ENCODE results near the gene ADCY3. TPM values are rescaled to one million over a fixed set of nuclear protein-coding genes. Genes with fewer than 3 reads are reported as not detected.

ADCY3 gene
- total and polyA plus RNA-seq, 9 of the 15 experiments (the other 6 are each of a cell fraction or from before 2014, with no cell fraction given), result 1.5 to 54.8 (median 26.3) TPM

DNA sequence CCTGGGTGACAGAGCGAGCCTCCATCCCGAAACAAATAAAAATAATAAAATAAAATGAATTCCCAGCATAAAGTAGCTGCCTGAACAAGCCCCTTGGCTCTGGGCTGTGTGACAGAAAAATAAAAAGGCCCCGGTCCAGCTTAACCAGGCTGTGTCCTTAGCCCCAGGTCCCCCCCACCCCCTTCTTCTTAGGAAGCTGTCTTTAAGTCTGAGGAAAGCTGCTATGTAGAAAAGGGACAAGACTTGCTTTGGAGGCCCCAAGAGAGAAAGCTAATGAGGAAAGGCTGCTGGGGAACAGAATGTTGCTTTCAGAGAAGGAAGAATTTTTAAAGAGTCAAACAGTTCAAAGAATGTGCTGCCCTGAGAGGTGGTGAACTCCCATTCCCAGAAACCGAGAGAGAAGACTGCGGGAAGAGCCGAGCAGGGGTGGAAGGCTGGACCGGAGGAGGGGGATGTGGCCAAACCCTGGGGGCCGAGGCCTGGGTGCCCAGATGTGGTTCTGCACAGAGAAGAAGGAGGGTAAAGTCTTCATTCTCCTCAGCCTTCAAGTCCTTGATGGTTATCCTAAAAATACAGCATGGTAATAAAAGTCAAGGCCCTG is 64.9 kb downstream of the ADCY3 start (continued):
- TF ChIP-seq AFF4 (CRISPR knock-in tag; IDR thresholded peaks at IDR 0.05) (no peak), SRSF3 (IDR thresholded peaks at IDR 0.05; ENCODE audit: insufficient read depth, low read length) (no peak), ATF1 (CRISPR knock-in tag; IDR thresholded peaks at IDR 0.05) (no peak), ATF1 (tag; IDR thresholded peaks at IDR 0.05) (no peak)

- Histone ChIP-seq H3K79me2 (ENCODE audit: control insufficient read depth, insufficient read depth, low read length) (no peaks in the 10 kb centered on the region), H3K36me3 (ENCODE audit: control insufficient read depth, insufficient read depth, low read length) (peaks cover 16% of the 10 kb centered on the region; the same call in 2 of the 3 replicates), H3K9ac (ENCODE audit: insufficient read depth in 1 of 2, low read depth in 2 of 2, low read length in 2 of 2) (no peak overlapping the region), H2AFZ (ENCODE audit: low read depth, low read length) (no peak overlapping the region), H3K27me3 (ENCODE audit: control insufficient read depth in 2 of 2, insufficient read depth in 2 of 2, low read length in 2 of 2) (no peaks in the 10 kb centered on the region), H4K20me1 (replicated peaks; ENCODE audit: control insufficient read depth, insufficient read depth, low read length) (no peaks in the 10 kb centered on the region; the same call in 1 of the 2 replicates), H3K9me3 (replicated peaks; ENCODE audit: control insufficient read depth, insufficient read depth, low read depth, low read length) (no peaks in the 10 kb centered on the region), H3K4me3 (no peak overlapping the region), H3K4me2 (ENCODE audit: insufficient read depth, low read length) (no peak overlapping the region), H3K27ac (ENCODE audit: extremely low read depth, low read depth, low read length) (no peak overlapping the region), H3K9me1 (ENCODE audit: control insufficient read depth, insufficient read depth, low read length) (no peaks in the 10 kb centered on the region), H3K4me1 (replicated peaks in 1 of 2; ENCODE audit: control insufficient read depth in 2 of 2, insufficient read depth in 2 of 2, low read length in 2 of 2) (peaks cover 7% of the 10 kb centered on the region in 2 experiments; a peak in 3 of 5 replicates)
- ATAC-seq (peak; percentile 67), FAIRE-seq (peak; percentile 78), DNase-seq (ENCODE audit: extremely low read depth in 1 of 4, low spot score in 3 of 4) (peak in 2 of 4 experiments; percentile 23 to 44)
- intact Hi-C loops (cut with micrococcal nuclease), result loop anchor here (2.0 to 10.0 kb wide), 2 partner anchors 67 to 121 kb away; partner anchors contain the start of genes ADCY3 and DNAJC27
- no TSS peak for BruUV-seq (replicated peaks)
- in situ Hi-C loops (cut with MboI), result no loop called here
- 5% methylated on average over 3 of the region's 3 CpGs for WGBS (ENCODE audit: insufficient coverage, low coverage, missing lambda C conversion rate)
- ChIA-PET CTCF (ENCODE audit: low intra/inter-chr PET ratio) (no interaction called here), POLR2A (no interaction called here)
- TF ChIP-seq PURB (CRISPR knock-in tag; IDR thresholded peaks at IDR 0.05; ENCODE audit: low read depth) (no peak), THRAP3 (IDR thresholded peaks at IDR 0.05; ENCODE audit: borderline replicate concordance) (no peak), TAL1 (IDR thresholded peaks at IDR 0.05) (peak; percentile 69), SRSF3 (IDR thresholded peaks at IDR 0.05; ENCODE audit: insufficient read depth, low read length) (no peak), JUND (IDR thresholded peaks at IDR 0.05; ENCODE audit: borderline replicate concordance, low read depth, low read length) (peak; percentile 80; the same call in 1 of the 2 replicates), JUND (tag; IDR thresholded peaks at IDR 0.05; ENCODE audit: borderline replicate concordance, low read depth, low read length) (peak; percentile 54; the same call in 1 of the 3 replicates), FOSL1 (tag; conservative IDR thresholded peaks at IDR 0.05) (peak; percentile 90), NFRKB (IDR thresholded peaks at IDR 0.05; ENCODE audit: low read depth) (no peak), PRDM10 (IDR thresholded peaks at IDR 0.05; ENCODE audit: partially characterized antibody) (peak; percentile 11), RCOR1 (IDR thresholded peaks at IDR 0.05; ENCODE audit: borderline replicate concordance in 1 of 2, low read depth in 2 of 2, low read length in 2 of 2) (no peak; a peak in 1 of 4 replicates), RUNX1 (IDR thresholded peaks at IDR 0.05; ENCODE audit: low read depth) (no peak)
These were observed 66.0 kb downstream of the ADCY3 start for GRCh38 chr2:24853996-24854395.
